Gastroesophageal sphincter (tissue), 3 donors: ENCODE data around the gene BPGM.

ENCODE experiments used
- POLR2A ChIP-seq, 2 donors: fragments of 450-650 bp; IDR thresholded peaks; one replicate each; pipeline ENCODE4 v1.6.1; 2017; ENCODE audit warnings: antibody characterized with exemption in 2 of 2, mild to moderate bottlenecking in 2 of 2, moderate library complexity in 1 of 2
- POLR2AphosphoS5 ChIP-seq: sonication (generic); formaldehyde crosslinking; IDR thresholded peaks from one replicate; pipeline ENCODE4 v1.6.1; 2017; ENCODE audit warnings: antibody characterized with exemption
- TF ChIP-seq, protein P1 (sequence below), 4 experiments: fragments of 200-600 bp in 2 of 4; fragments of 450-650 bp in 2 of 4; sonication (generic) in 1 of 4; IDR thresholded peaks; one replicate each; pipeline ENCODE4 v1.5.1; 2017 to 2019; ENCODE audit warnings: antibody characterized with exemption in 4 of 4, mild to moderate bottlenecking in 2 of 4, moderate library complexity in 2 of 4

GRCh38 chr7:134693256-134693655 lies 46.6 kb downstream of the BPGM start:
- TF ChIP-seq, protein P1, sequence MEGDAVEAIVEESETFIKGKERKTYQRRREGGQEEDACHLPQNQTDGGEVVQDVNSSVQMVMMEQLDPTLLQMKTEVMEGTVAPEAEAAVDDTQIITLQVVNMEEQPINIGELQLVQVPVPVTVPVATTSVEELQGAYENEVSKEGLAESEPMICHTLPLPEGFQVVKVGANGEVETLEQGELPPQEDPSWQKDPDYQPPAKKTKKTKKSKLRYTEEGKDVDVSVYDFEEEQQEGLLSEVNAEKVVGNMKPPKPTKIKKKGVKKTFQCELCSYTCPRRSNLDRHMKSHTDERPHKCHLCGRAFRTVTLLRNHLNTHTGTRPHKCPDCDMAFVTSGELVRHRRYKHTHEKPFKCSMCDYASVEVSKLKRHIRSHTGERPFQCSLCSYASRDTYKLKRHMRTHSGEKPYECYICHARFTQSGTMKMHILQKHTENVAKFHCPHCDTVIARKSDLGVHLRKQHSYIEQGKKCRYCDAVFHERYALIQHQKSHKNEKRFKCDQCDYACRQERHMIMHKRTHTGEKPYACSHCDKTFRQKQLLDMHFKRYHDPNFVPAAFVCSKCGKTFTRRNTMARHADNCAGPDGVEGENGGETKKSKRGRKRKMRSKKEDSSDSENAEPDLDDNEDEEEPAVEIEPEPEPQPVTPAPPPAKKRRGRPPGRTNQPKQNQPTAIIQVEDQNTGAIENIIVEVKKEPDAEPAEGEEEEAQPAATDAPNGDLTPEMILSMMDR (IDR thresholded peaks at IDR 0.05), result no peak
- TF ChIP-seq POLR2A (IDR thresholded peaks at IDR 0.05) (no peak), POLR2AphosphoS5 (no peak)
